K562 (cell line): ENCODE data around the gene LRRTM3. TPM values are rescaled to one million over a fixed set of nuclear protein-coding genes. Genes with fewer than 3 reads are reported as not detected.

Experiments used
- ATAC-seq: fragments of 200-7000 bp; cut with Tn5 transposase; 3 replicates; pipeline ENCODE4 v1.9.1; 2020; ENCODE audit warnings: moderate library complexity
- BruUV-seq: library from RNA; stranded (reverse); fragments of 400-500 nt; replicated peaks from 2 replicates; lab custom pipeline; 2021; lab: Mats Ljungman, UMichigan
- CTCF ChIA-PET: fragments of 300-600 bp; formaldehyde crosslinking; extraction: SDS; loops from one replicate; lab custom pipeline; 2021; ENCODE audit warnings: low intra/inter-chr PET ratio; lab: Yijun Ruan, JAX
- POLR2A ChIA-PET: fragments of 300-600, 350-650 bp; sonication (Branson Sonifier 250); formaldehyde crosslinking; extraction: SDS; loops from one replicate; lab custom pipeline; 2021; ENCODE audit warnings: antibody characterized with exemption, inconsistent platforms; lab: Yijun Ruan, JAX
- DNase-seq, 4 experiments: peaks; one replicate each; pipeline versions ENCODE4 v3.0.0 to v3.0.0-alpha.2; 2011 to 2018; ENCODE audit warnings: low spot score in 3 of 4, mixed read lengths in 3 of 4; ENCODE audit errors: extremely low read depth in 1 of 4
- FAIRE-seq: peaks from 2 replicates; lab custom pipeline; 2011; peaks lifted over from hg19 to GRCh38; lab: Jason Lieb, UNC
- H2AFZ ChIP-seq: 2 replicates; pipeline ENCODE4 v1.6.0; 2011; ENCODE audit warnings: low read depth, low read length, control low read depth, inconsistent platforms
- H3K27ac ChIP-seq: fragments of 200-600 bp; 3 replicates; pipeline ENCODE4 v1.8.0; 2011; ENCODE audit warnings: low read depth, mild to moderate bottlenecking, control low read depth, inconsistent platforms, low read length, moderate library complexity, mixed read lengths; ENCODE audit errors: extremely low read depth
- H3K27me3 ChIP-seq, 2 experiments: fragments of 300-600 bp in 1 of 2; 2 replicates in 1 of 2; 3 replicates in 1 of 2; pipeline versions ENCODE4 v1.6.0 to v1.8.0; 2011; ENCODE audit warnings: inconsistent platforms in 2 of 2, low read length in 2 of 2, mild to moderate bottlenecking in 1 of 2, mixed read lengths in 1 of 2, moderate library complexity in 1 of 2; ENCODE audit not compliant: control insufficient read depth in 2 of 2, insufficient read depth in 2 of 2
- H3K36me3 ChIP-seq: fragments of 300-600 bp; 3 replicates; pipeline ENCODE4 v1.8.0; 2011; ENCODE audit warnings: mild to moderate bottlenecking, low read length, inconsistent platforms; ENCODE audit not compliant: control insufficient read depth, insufficient read depth
- H3K4me1 ChIP-seq, 2 experiments: fragments of 200-600 bp in 1 of 2; replicated peaks in 1 of 2; 2 replicates in 1 of 2; 3 replicates in 1 of 2; pipeline versions ENCODE4 v1.5.1 to v1.8.0; 2011; ENCODE audit warnings: inconsistent platforms in 2 of 2, low read length in 2 of 2, mild to moderate bottlenecking in 1 of 2, mixed read lengths in 1 of 2, moderate library complexity in 1 of 2; ENCODE audit not compliant: control insufficient read depth in 2 of 2, insufficient read depth in 2 of 2
- H3K4me2 ChIP-seq: 2 replicates; pipeline ENCODE4 v1.6.1; 2011; ENCODE audit warnings: low read length, control low read depth, inconsistent platforms, mixed read lengths; ENCODE audit not compliant: insufficient read depth
- H3K4me3 ChIP-seq: fragments of 200-600 bp; sonication (generic), shearing (Covaris generic); 2 replicates; pipeline ENCODE4 v1.5.1; 2016; ENCODE audit warnings: control low read depth, inconsistent platforms
- H3K79me2 ChIP-seq: fragments of 200-600 bp; 3 replicates; pipeline ENCODE4 v1.8.0; 2011; ENCODE audit warnings: low read length, inconsistent platforms; ENCODE audit not compliant: control insufficient read depth, insufficient read depth
- H3K9ac ChIP-seq, 2 experiments: 2 replicates each; pipeline versions ENCODE4 v1.6.0 to v1.6.1; 2011; ENCODE audit warnings: low read depth in 2 of 2, low read length in 2 of 2, control low read depth in 1 of 2, inconsistent platforms in 1 of 2, mild to moderate bottlenecking in 1 of 2, mixed read lengths in 1 of 2; ENCODE audit not compliant: insufficient read depth in 1 of 2
- H3K9me1 ChIP-seq: one replicate; pipeline ENCODE4 v1.6.0; 2011; ENCODE audit warnings: inconsistent platforms, mild to moderate bottlenecking, low read length, moderate library complexity; ENCODE audit not compliant: control insufficient read depth, insufficient read depth
- H3K9me3 ChIP-seq: replicated peaks from 2 replicates; pipeline ENCODE4 v1.5.1; 2011; ENCODE audit warnings: low read depth, low read length, inconsistent platforms; ENCODE audit not compliant: control insufficient read depth, insufficient read depth
- H4K20me1 ChIP-seq: replicated peaks from 2 replicates; pipeline ENCODE4 v1.6.1; 2011; ENCODE audit warnings: low read length, inconsistent platforms, mixed read lengths; ENCODE audit not compliant: control insufficient read depth, insufficient read depth
- ARID3B ChIP-seq: fragments of 250-450 bp; sonication (Bioruptor Pico); IDR thresholded peaks from 2 replicates; pipeline ENCODE4 v1.4.0; 2020; ENCODE audit warnings: borderline replicate concordance
- ARNT ChIP-seq, 2 experiments: fragments of 450-650 bp; IDR thresholded peaks; 2 replicates each; pipeline ENCODE4 v1.6.1; 2016; ENCODE audit warnings: mild to moderate bottlenecking in 1 of 2
- CEBPB ChIP-seq: fragments of 450-650 bp; IDR thresholded peaks from 2 replicates; pipeline ENCODE4 v1.6.1; 2016; ENCODE audit warnings: missing genetic modification characterization, missing compliant biosample characterization
- MBD1 ChIP-seq: fragments of 250-450 bp; sonication (Bioruptor Pico); IDR thresholded peaks from 2 replicates; pipeline ENCODE4 v1.8.0; 2022; ENCODE audit warnings: inconsistent platforms
- MIER1 ChIP-seq: fragments of 450-650 bp; IDR thresholded peaks from 2 replicates; pipeline ENCODE4 v1.6.1; 2016; ENCODE audit warnings: antibody characterized with exemption, mild to moderate bottlenecking, low read depth
- MTA3 ChIP-seq: fragments of 450-650 bp; formaldehyde crosslinking; IDR thresholded peaks from 2 replicates; pipeline ENCODE4 v1.6.1; 2017; ENCODE audit warnings: mild to moderate bottlenecking, borderline replicate concordance
- WGBS: fragments of 100-300 bp; shearing (Covaris generic); methylation state at CpG from one replicate; pipeline ENCODE4 v1.1.6; 2016; ENCODE audit warnings: low coverage, mixed read lengths; ENCODE audit not compliant: insufficient coverage; ENCODE audit errors: missing lambda C conversion rate; 5-methylcytosine and 5-hydroxymethylcytosine counted together
- in situ Hi-C: fragments of 300-500 bp; cut with MboI; formaldehyde crosslinking; loops from 4 replicates; pipeline ENCODE4 v1.15.0; 2018; ENCODE audit warnings: inconsistent platforms, mixed read lengths
- intact Hi-C: fragments of 100-400 bp; cut with micrococcal nuclease; formaldehyde crosslinking; loops from 2 replicates; pipeline ENCODE4 v1.14.2; 2022
- polyA plus RNA-seq, 8 experiments: library from polyadenylated mRNA; depleted of rRNA in 4 of 8; stranded (reverse) in 5 of 8; unstranded in 3 of 8; fragments of >200 nt; fragmentation: Nextera tagmentation in 2 of 8; fragmentation: Illumina TruSeq in 1 of 8; extraction: Ambion mirVana in 2 of 8; extraction: Trizol in 1 of 8; gene quantifications; 2 replicates each; pipeline versions ENCODE4 v1.2.1 to v1.2.3, GENCODE V29; 2011 to 2014; ENCODE audit warnings: inconsistent platforms in 1 of 8, missing spikeins in 1 of 8
- total RNA-seq, 7 experiments: library from RNA; depleted of rRNA in 6 of 7; stranded (reverse); fragments of >200 nt in 6 of 7; fragmentation: Illumina TruSeq in 2 of 7; extraction: Trizol in 2 of 7; gene quantifications; 2 replicates each; pipeline versions ENCODE4 v1.2.1 to v1.2.3, GENCODE V29; 2011 to 2021; ENCODE audit warnings: low replicate concordance in 1 of 7

Gene LRRTM3
- total and polyA plus RNA-seq, 9 of the 15 experiments (the other 6 are each of a cell fraction or from before 2014, with no cell fraction given): not detected

- ATAC-seq: no peak
- Histone ChIP-seq H3K9ac (no peak overlapping the region), H4K20me1 (no peaks in the 10 kb centered on the region), H3K4me2 (no peak overlapping the region), H2AFZ (no peak overlapping the region), H3K27ac (no peak overlapping the region), H3K9me1 (no peaks in the 10 kb centered on the region), H3K4me3 (no peak overlapping the region), H3K79me2 (no peaks in the 10 kb centered on the region), H3K27me3 (no peaks in the 10 kb centered on the region), H3K36me3 (no peaks in the 10 kb centered on the region), H3K9me3 (no peaks in the 10 kb centered on the region), H3K4me1 (no peaks in the 10 kb centered on the region)
- ChIA-PET CTCF (no interaction called here), POLR2A (no interaction called here)
- no peak for FAIRE-seq
- in situ Hi-C loops: no loop called here
- BruUV-seq: no TSS peak
- DNase-seq: no peak
- TF ChIP-seq MTA3: no peak
- TF ChIP-seq ARNT (IDR thresholded peaks at IDR 0.05): no peak
- TF ChIP-seq CEBPB: no peak
- no peak for TF ChIP-seq ARID3B (CRISPR knock-in tag)
- TF ChIP-seq MIER1: no peak
- TF ChIP-seq MBD1 (CRISPR knock-in tag): no peak
- WGBS: 4% methylated on average over 2 of the region's 2 CpGs
- intact Hi-C loops: no loop called here
Observed at GRCh38 chr10:66958466-66958865, 32.6 kb downstream of the LRRTM3 start.
